Kidney capillary endothelial cell (primary cell): ENCODE results near the gene WWTR1.

Experiments used
- DNase-seq: peaks from one replicate; pipeline ENCODE4 v3.0.0-alpha.2; 2018; ENCODE audit warnings: low spot score

Gene WWTR1

GRCh38 chr3:149534082-149534481 lies 123.7 kb downstream of the WWTR1 start:
- DNase-seq = no peak

- DNase-seq = no peak
These were observed 125.2 kb downstream of the WWTR1 start for GRCh38 chr3:149532489-149533180.

GRCh38 chr3:149529099-149529498 lies 128.7 kb downstream of the WWTR1 start:
- no peak for DNase-seq

- DNase-seq = no peak
These were observed 129.5 kb downstream of the WWTR1 start for GRCh38 chr3:149528340-149528650.

GRCh38 chr3:149527531-149528339 lies 130.1 kb downstream of the WWTR1 start:
- DNase-seq = peak; percentile 33

GRCh38 chr3:149523512-149524299 lies 134.1 kb downstream of the WWTR1 start:
- no peak for DNase-seq

GRCh38 chr3:149519912-149520311 lies 137.9 kb downstream of the WWTR1 start:
- DNase-seq = no peak

- no peak for DNase-seq
These were observed 140.9 kb downstream of the WWTR1 start for GRCh38 chr3:149516920-149517319.

GRCh38 chr3:149515249-149515648 lies 142.6 kb downstream of the WWTR1 start:
- no peak for DNase-seq

GRCh38 chr3:149514471-149514870 lies 143.4 kb downstream of the WWTR1 start:
- no peak for DNase-seq

- DNase-seq = no peak
These were observed 145.6 kb downstream of the WWTR1 start for GRCh38 chr3:149512073-149512782.

GRCh38 chr3:149511040-149511626 lies 146.7 kb downstream of the WWTR1 start:
- no peak for DNase-seq

GRCh38 chr3:149510480-149510879 lies 147.3 kb downstream of the WWTR1 start:
- no peak for DNase-seq

- DNase-seq = no peak
These were observed 148.3 kb downstream of the WWTR1 start for GRCh38 chr3:149509526-149509925.

- no peak for DNase-seq
These were observed 150.1 kb downstream of the WWTR1 start for GRCh38 chr3:149507491-149508324.

GRCh38 chr3:149506965-149507364 lies 150.9 kb downstream of the WWTR1 start:
- no peak for DNase-seq

- DNase-seq = no peak
These were observed 151.3 kb downstream of the WWTR1 start for GRCh38 chr3:149506540-149506939.

- no peak for DNase-seq
These were observed 155.4 kb downstream of the WWTR1 start for GRCh38 chr3:149502438-149502837.

- DNase-seq = no peak
These were observed 156.3 kb downstream of the WWTR1 start for GRCh38 chr3:149501524-149501923.

GRCh38 chr3:149497966-149498670 lies 159.7 kb downstream of the WWTR1 start:
- DNase-seq = no peak
